Neural progenitor cell (in vitro differentiated cells): ENCODE measurements around the gene CRCP. TPM values are rescaled to one million over a fixed set of nuclear protein-coding genes. Genes with fewer than 3 reads are reported as not detected.
A peak's percentile ranks its signal among the peaks of the same experiment; 100 is the strongest.

Source experiments
- DNase-seq: peaks from one replicate; pipeline ENCODE4 v3.0.0-alpha.2; 2016; ENCODE audit warnings: low spot score
- H2AFZ ChIP-seq: fragments of 200-600 bp; sonication (generic); replicated peaks from 2 replicates; pipeline ENCODE4 v1.6.1; 2016; ENCODE audit warnings: antibody characterized with exemption
- H3F3A ChIP-seq: fragments of 200-600 bp; sonication (generic); 2 replicates; pipeline ENCODE4 v1.6.1; 2016; ENCODE audit warnings: antibody characterized with exemption, low read depth
- H3K27ac ChIP-seq: fragments of 200-600 bp; sonication (generic); 2 replicates; pipeline ENCODE4 v1.5.1; 2016; ENCODE audit warnings: mild to moderate bottlenecking
- H3K27me3 ChIP-seq: fragments of 200-600 bp; sonication (generic); 2 replicates; pipeline ENCODE4 v1.6.1; 2016; ENCODE audit warnings: mild to moderate bottlenecking, moderate library complexity
- H3K36me3 ChIP-seq: fragments of 200-600 bp; sonication (generic); 2 replicates; pipeline ENCODE4 v1.5.1; 2016
- H3K4me1 ChIP-seq: fragments of 200-600 bp; sonication (generic); 2 replicates; pipeline ENCODE4 v1.6.1; 2016; ENCODE audit warnings: mixed run types
- H3K4me2 ChIP-seq: fragments of 200-600 bp; sonication (generic); 2 replicates; pipeline ENCODE4 v1.6.1; 2016
- H3K4me3 ChIP-seq: fragments of 200-600 bp; sonication (generic); 2 replicates; pipeline ENCODE4 v1.5.1; 2016
- H3K79me2 ChIP-seq: fragments of 200-600 bp; sonication (generic); 2 replicates; pipeline ENCODE4 v1.6.1; 2016; ENCODE audit warnings: low read depth
- H3K9ac ChIP-seq: fragments of 200-600 bp; sonication (generic); 2 replicates; pipeline ENCODE4 v1.6.1; 2016
- H3K9me3 ChIP-seq: fragments of 200-600 bp; sonication (generic); 2 replicates; pipeline ENCODE4 v1.5.1; 2016; ENCODE audit warnings: low read depth
- H4K20me1 ChIP-seq: fragments of 200-600 bp; sonication (generic); 2 replicates; pipeline ENCODE4 v1.6.1; 2016; ENCODE audit warnings: low read depth
- H3K27ac Mint-ChIP-seq: 3 replicates; pipeline ENCODE4 v1.8.0; 2021; ENCODE audit warnings: mixed read lengths
- H3K27me3 Mint-ChIP-seq: 2 replicates; pipeline ENCODE4 v1.8.0; 2022; ENCODE audit warnings: low read depth, mild to moderate bottlenecking, inconsistent platforms, moderate library complexity, mixed read lengths; ENCODE audit not compliant: insufficient read depth
- H3K36me3 Mint-ChIP-seq: 3 replicates; pipeline ENCODE4 v1.8.0; 2021; ENCODE audit warnings: mixed read lengths
- H3K4me1 Mint-ChIP-seq: 3 replicates; pipeline ENCODE4 v1.8.0; 2021; ENCODE audit warnings: mixed read lengths
- H3K4me3 Mint-ChIP-seq: 3 replicates; pipeline ENCODE4 v1.8.0; 2021; ENCODE audit warnings: mild to moderate bottlenecking, moderate library complexity, mixed read lengths
- H3K9me3 Mint-ChIP-seq: 3 replicates; pipeline ENCODE4 v1.8.0; 2020; ENCODE audit warnings: mixed read lengths
- CTCF ChIP-seq: fragments of 200-600 bp; sonication (generic); IDR thresholded peaks from 2 replicates; pipeline ENCODE4 v1.5.1; 2017; ENCODE audit warnings: antibody characterized with exemption, mild to moderate bottlenecking
- EZH2 ChIP-seq: fragments of 200-600 bp; sonication (generic); IDR thresholded peaks from 2 replicates; pipeline ENCODE4 v1.6.1; 2017; ENCODE audit warnings: antibody characterized with exemption, mild to moderate bottlenecking, moderate library complexity
- EZH2phosphoT487 ChIP-seq: fragments of 200-600 bp; sonication (generic); IDR thresholded peaks from 2 replicates; pipeline ENCODE4 v1.6.1; 2017; ENCODE audit warnings: antibody characterized with exemption
- total RNA-seq: library from RNA; depleted of rRNA; stranded (reverse); fragments of >200 nt; gene quantifications from 2 replicates; pipeline ENCODE4 v1.2.3, GENCODE V29; 2015; ENCODE audit warnings: low replicate concordance

Gene CRCP
- total RNA-seq, 1 donor from 2014 or later = 30.0 TPM

- Histone ChIP-seq H3K4me3 (no peak overlapping the region), H3K79me2 (no peaks in the 10 kb centered on the region), H3K9ac (no peak overlapping the region), H3K4me2 (no peak overlapping the region), H4K20me1 (no peaks in the 10 kb centered on the region), H2AFZ (no peak overlapping the region), H3K4me1 (no peaks in the 10 kb centered on the region), H3K27me3 (no peaks in the 10 kb centered on the region), H3K9me3 (no peaks in the 10 kb centered on the region), H3F3A (no peaks in the 10 kb centered on the region), H3K27ac (no peak overlapping the region), H3K36me3 (peaks cover 6% of the 10 kb centered on the region)
- Mint-ChIP-seq H3K27me3 (no peaks in the 10 kb centered on the region), H3K9me3 (no peaks in the 10 kb centered on the region), H3K4me1 (no peaks in the 10 kb centered on the region), H3K36me3 (peaks cover 24% of the 10 kb centered on the region), H3K27ac (no peak overlapping the region), H3K4me3 (no peak overlapping the region)
- peak; percentile 51 for DNase-seq
- no peak for TF ChIP-seq EZH2
- TF ChIP-seq CTCF = peak; percentile 56
These were observed 26.3 kb downstream of the CRCP start for GRCh38 chr7:66140924-66141323.

- no peaks in the 10 kb centered on the region for H3K79me2 ChIP-seq
- H3K36me3 ChIP-seq = peaks cover 6% of the 10 kb centered on the region
- Mint-ChIP-seq H3K4me3 (no peak overlapping the region), H3K27ac (no peak overlapping the region), H3K9me3 (no peaks in the 10 kb centered on the region), H3K4me1 (no peaks in the 10 kb centered on the region), H3K36me3 (peaks cover 26% of the 10 kb centered on the region), H3K27me3 (no peaks in the 10 kb centered on the region)
- no peak overlapping the region for H3K4me3 ChIP-seq
- DNase-seq = no peak
- H3K4me2 ChIP-seq = no peak overlapping the region
- TF ChIP-seq EZH2 (no peak), CTCF (no peak), EZH2phosphoT487 (no peak)
- no peaks in the 10 kb centered on the region for H3K9me3 ChIP-seq
- no peaks in the 10 kb centered on the region for H3K4me1 ChIP-seq
- no peaks in the 10 kb centered on the region for H3K27me3 ChIP-seq
- H4K20me1 ChIP-seq = no peaks in the 10 kb centered on the region
- H2AFZ ChIP-seq = no peak overlapping the region
- H3K27ac ChIP-seq = no peak overlapping the region
- H3K9ac ChIP-seq = no peak overlapping the region
- H3F3A ChIP-seq = no peaks in the 10 kb centered on the region
These were observed 27.7 kb downstream of the CRCP start for GRCh38 chr7:66142334-66142733.

- H3K9me3 ChIP-seq = no peaks in the 10 kb centered on the region
- no peak for TF ChIP-seq CTCF
- TF ChIP-seq EZH2 = no peak
- TF ChIP-seq EZH2phosphoT487 = no peak
- no peak overlapping the region for H2AFZ ChIP-seq
- H3K4me1 ChIP-seq = no peaks in the 10 kb centered on the region
- no peaks in the 10 kb centered on the region for H3K27me3 Mint-ChIP-seq
- H3K36me3 Mint-ChIP-seq = peaks cover 25% of the 10 kb centered on the region
- no peak overlapping the region for H3K27ac ChIP-seq
- DNase-seq = no peak
- no peaks in the 10 kb centered on the region for H3F3A ChIP-seq
- peaks cover 6% of the 10 kb centered on the region for H3K36me3 ChIP-seq
- no peak overlapping the region for H3K9ac ChIP-seq
- no peaks in the 10 kb centered on the region for H3K79me2 ChIP-seq
- no peak overlapping the region for H3K4me3 Mint-ChIP-seq
- no peak overlapping the region for H3K27ac Mint-ChIP-seq
- H3K4me1 Mint-ChIP-seq = no peaks in the 10 kb centered on the region
- H3K9me3 Mint-ChIP-seq = no peaks in the 10 kb centered on the region
- no peaks in the 10 kb centered on the region for H4K20me1 ChIP-seq
- H3K4me3 ChIP-seq = no peak overlapping the region
- H3K4me2 ChIP-seq = no peak overlapping the region
- H3K27me3 ChIP-seq = no peaks in the 10 kb centered on the region
These were observed 28.3 kb downstream of the CRCP start for GRCh38 chr7:66142996-66143395.
